H54 (cell line): ENCODE data around the gene TCP11L2.
"Not testable (repeated sequence)": the region's sequence is repeated elsewhere in the genome, so short reads cannot be mapped to it uniquely, and the experiment has no call there.

Experiments
- DNase-seq: peaks from one replicate; pipeline ENCODE4 v3.0.0; 2011; ENCODE audit warnings: low spot score, mixed read lengths; ENCODE audit not compliant: insufficient read length
- FAIRE-seq: peaks from 3 replicates; lab custom pipeline; 2011; peaks lifted over from hg19 to GRCh38; lab: Jason Lieb, UNC
- POLR2A ChIP-seq: IDR thresholded peaks from 2 replicates; pipeline ENCODE4 v1.6.1; 2011; ENCODE audit warnings: low read depth, mild to moderate bottlenecking, low read length

The TCP11L2 gene

DNA sequence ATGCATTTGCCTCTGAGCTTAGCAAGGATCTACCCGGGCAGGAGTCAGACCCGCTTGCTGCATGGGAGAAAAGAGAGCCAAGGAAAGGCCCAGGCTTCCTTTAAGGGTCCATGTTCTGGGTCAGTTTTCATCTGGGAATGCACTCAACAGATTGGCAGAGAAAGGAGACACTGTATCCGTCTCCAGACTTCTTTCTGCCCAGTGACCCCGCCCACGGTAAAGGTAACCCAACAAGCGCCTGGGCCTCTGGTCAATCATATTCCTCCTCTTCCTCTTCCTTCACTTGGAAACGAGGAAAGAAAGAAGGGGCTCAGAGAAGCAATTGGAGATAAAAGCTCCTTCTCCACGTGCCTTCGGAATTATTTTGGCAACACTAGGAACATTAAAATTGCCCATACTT lies 27.1 kb upstream of the TCP11L2 start:
- FAIRE-seq (no peak), DNase-seq (no peak)
- no peak for TF ChIP-seq POLR2A

DNA sequence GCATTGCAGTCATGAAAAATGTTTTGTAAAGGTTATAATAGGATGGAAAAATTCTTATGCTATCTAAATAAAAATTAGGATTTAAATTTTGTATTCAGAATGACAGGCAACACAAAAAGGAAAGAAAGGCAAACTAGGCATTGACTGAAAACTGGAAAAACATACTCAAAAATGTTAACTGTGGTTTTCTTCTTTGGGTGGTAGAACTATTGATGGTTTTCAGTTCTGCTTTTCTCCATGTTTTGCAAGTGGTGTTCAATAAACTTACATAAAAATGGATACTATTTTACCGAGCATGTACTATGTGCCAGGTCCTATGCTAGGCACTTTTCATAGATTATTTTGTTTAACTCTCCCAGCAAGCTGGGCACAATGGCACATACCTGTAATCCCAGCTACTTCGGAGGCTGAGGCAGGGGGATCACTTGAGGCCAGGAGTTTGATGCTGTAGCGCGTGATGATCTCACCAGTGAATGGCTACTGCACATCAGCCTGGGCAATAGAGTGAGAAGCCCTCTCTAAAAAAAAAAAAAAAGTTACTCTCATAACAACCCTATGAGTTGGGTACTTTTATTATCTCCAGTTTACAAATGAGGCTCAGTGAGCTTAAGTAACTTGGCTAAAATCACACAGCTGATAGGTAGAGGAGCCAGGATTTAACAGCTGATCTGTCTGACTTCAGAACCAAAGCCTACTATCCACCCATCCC lies 26.3 kb upstream of the TCP11L2 start:
- FAIRE-seq: no peak

DNA sequence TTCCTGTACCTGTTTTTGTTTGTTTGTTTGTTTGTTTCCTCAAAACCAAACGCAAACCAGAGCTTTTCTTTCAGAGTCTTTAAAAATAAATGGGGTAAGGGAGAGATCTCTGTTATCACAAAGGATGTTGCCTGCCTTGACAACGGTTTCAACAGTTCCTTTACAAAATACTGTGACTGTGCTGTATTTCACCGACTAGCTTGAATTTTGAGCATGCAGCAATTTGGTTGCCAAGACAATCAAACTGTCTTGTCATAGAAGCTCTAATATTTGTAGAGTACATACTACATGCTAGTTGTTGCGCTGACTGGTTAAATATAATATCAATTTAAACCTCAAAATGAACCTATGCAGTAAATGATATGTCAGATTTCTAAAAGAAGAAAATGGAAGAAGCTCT lies 22.4 kb upstream of the TCP11L2 start:
- DNase-seq (no peak), FAIRE-seq (no peak)
- TF ChIP-seq POLR2A: no peak

More for the DNA sequence above, 26.3 kb upstream of the TCP11L2 start:
- no peak for DNase-seq
- TF ChIP-seq POLR2A: no peak

GRCh38 chr12:106281056-106281782 lies 21.3 kb upstream of the TCP11L2 start:
- FAIRE-seq (no peak), DNase-seq (no peak)
- no peak for TF ChIP-seq POLR2A

- FAIRE-seq: no peak
- TF ChIP-seq POLR2A: no peak
- DNase-seq: no peak
These were observed 20.7 kb upstream of the TCP11L2 start for GRCh38 chr12:106281804-106282203.

DNA sequence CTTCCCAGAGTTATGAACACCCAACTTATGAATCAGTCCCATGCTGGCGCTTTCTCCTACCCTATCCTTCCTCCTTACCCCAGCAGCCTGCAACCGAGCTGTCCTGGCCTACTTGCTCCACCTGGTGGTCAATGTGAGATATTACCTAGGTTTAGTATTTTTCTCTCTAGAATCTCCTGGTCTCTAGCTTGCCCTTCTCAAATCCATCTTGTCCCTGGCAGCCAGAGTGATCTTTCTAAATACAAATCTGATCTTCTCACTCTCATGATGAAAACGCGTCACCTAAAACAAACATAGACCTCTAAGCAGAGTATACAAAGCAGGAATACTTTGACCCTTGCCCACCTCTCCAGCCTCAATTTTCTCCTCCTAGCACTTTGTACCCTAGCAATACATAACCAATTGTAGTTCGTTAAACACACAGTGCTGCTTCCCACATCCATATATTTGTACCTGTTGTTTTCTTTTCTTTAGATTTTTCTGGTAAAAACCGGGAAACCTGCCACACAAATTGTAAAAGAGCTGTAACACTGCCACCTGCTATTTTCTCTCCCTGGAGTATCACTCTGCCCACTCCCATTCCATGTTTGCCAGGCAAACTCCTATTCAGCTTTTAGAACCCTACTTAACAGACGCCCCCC lies 20.0 kb upstream of the TCP11L2 start:
- TF ChIP-seq POLR2A: no peak
- FAIRE-seq (peak; percentile 11), DNase-seq (peak; percentile 49)

DNA sequence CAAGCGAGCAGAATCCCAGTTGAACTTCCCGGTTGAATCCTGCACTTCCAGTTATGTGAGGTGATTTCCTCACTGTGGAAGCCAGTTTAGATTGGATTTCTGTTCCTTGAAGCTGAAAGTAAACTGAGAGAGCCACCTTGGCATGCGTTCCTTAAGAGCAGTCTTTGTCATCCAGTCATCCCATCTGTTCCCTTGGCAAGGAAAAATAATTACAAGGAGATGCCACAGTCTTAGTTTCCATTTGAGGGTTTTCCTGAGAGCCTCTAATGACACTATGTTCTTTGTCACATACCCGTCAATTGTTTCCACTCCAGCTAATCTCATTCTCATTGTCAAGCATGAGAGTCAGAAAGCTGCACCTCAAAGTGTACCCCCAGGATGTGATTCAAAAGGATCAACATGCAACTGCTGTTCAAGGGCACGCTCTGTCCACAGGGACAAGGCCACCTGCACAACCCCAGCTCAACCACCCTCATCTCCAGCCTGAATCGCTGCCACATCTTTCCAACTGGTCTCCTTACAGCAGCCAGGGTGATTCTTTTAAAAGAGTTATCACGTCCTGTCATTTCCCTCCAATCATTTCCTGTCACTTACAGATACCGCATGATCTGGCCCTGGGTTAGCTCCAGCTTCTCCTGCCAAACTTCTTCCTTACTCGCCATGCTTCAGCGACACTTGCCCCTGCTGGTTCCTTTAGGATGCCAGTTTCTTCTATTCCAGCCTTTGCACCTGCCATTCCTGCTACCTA lies 18.0 kb upstream of the TCP11L2 start:
- FAIRE-seq (no peak), DNase-seq (no peak)
- TF ChIP-seq POLR2A: no peak

- FAIRE-seq (no peak), DNase-seq (no peak)
- no peak for TF ChIP-seq POLR2A
These were observed 16.6 kb upstream of the TCP11L2 start for GRCh38 chr12:106285982-106286381.

DNA sequence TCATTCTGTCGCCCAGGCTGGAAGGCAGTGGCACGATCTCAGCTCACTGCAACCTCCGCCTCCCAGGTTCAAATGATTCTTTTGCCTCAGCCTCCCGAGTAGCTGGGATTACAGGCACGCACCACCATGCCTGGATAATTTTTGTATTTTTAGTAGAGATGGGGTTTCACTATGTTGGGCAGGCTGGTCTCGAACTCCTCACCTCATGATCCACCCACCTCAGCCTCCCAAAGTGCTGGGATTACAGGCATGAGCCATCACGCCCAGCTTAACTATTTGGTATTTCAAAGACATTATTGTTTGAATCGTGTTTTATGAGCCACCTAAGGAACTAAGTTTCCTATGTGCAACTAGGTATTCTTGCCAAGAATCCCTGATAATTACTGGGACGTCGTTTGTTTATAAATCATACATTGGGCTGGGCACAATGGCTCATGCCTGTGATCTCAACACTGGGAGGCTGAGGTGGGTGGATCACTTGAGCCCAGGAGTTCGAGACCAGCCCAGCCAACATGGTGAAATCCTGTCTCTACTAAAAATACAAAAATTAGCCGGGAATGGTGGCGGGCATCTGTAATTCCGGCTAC lies 15.9 kb upstream of the TCP11L2 start:
- DNase-seq, FAIRE-seq: not testable (repeated sequence)

GRCh38 chr12:106287364-106287763 lies 15.2 kb upstream of the TCP11L2 start:
- no peak for TF ChIP-seq POLR2A
- no peak for FAIRE-seq
- no peak for DNase-seq

GRCh38 chr12:106288101-106288493 lies 14.4 kb upstream of the TCP11L2 start:
- FAIRE-seq (no peak), DNase-seq (no peak)
- no peak for TF ChIP-seq POLR2A

DNA sequence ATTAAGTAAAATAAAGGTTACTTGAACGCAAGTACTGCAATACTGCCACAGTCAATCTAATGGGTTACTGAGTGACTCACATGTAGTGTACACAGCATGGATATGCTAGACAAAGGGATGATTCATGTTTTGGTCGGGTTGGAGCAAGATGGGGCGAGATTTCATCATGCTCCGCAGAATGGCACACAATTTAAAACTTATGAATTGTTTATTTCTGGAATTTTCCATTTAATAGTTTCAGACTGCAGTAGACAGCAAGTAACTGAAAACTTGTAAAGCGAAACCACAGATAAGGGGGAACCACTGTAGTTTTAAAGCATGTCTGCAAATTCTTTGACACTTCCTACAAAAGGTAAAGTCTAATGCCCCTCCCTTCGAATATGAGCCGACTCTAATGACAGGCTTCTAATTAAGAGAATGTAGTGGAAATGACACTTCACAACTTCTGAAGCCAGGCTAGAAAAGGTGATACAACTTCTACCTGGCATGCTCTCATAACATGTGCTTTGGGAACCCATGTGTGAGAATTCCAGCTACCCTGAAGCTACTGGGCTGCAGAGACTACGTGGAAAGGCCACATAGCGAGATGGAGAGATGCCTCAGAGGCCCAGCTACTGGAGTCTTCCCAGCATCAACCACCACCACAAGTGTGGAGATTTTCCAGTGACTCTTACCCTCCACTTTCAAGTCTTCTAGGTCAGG lies 13.9 kb upstream of the TCP11L2 start:
- TF ChIP-seq POLR2A: no peak
- FAIRE-seq (peak; percentile 73), DNase-seq (peak; percentile 19)

- no peak for TF ChIP-seq POLR2A
- FAIRE-seq (no peak), DNase-seq (no peak)
These were observed 13.3 kb upstream of the TCP11L2 start for GRCh38 chr12:106289196-106289681.

- FAIRE-seq (no peak), DNase-seq (no peak)
- TF ChIP-seq POLR2A: no peak
These were observed 11.9 kb upstream of the TCP11L2 start for GRCh38 chr12:106290666-106291065.
